H1 (cell line): Measurements from ENCODE around the gene FGD5. TPM values are rescaled to one million over a fixed set of nuclear protein-coding genes. Genes with fewer than 3 reads are reported as not detected.

Source experiments
- CTCF ChIA-PET: fragments of 300-600 bp; sonication (Branson Sonifier 250); formaldehyde crosslinking; loops from one replicate; lab custom pipeline; 2021; ENCODE audit not compliant: partially characterized antibody; lab: Charles Lee
- POLR2A ChIA-PET: fragments of 300-600 bp; sonication (Branson Sonifier 250); formaldehyde crosslinking; loops from one replicate; lab custom pipeline; 2021; ENCODE audit warnings: inconsistent platforms; ENCODE audit not compliant: partially characterized antibody; lab: Charles Lee
- DNase-seq, 2 experiments: peaks; one replicate each; pipeline versions ENCODE4 v3.0.0 to v3.0.0-alpha.2; 2010 to 2022; ENCODE audit warnings: low spot score in 2 of 2, low read depth in 1 of 2, mixed read lengths in 1 of 2
- FAIRE-seq: peaks from 2 replicates; lab custom pipeline; 2011; peaks lifted over from hg19 to GRCh38; lab: Jason Lieb, UNC
- H2AFZ ChIP-seq: 2 replicates; pipeline ENCODE4 v1.8.1; 2012; ENCODE audit warnings: low read length, inconsistent platforms
- H2AK5ac ChIP-seq: 2 replicates; pipeline ENCODE4 v1.6.1; 2013; ENCODE audit warnings: low read depth, low read length
- H2BK120ac ChIP-seq: replicated peaks from 2 replicates; pipeline ENCODE3; 2013; ENCODE audit warnings: low read depth, low read length, inconsistent platforms
- H2BK12ac ChIP-seq: 2 replicates; pipeline ENCODE4 v1.6.1; 2013; ENCODE audit warnings: low read depth, low read length
- H2BK15ac ChIP-seq: 2 replicates; pipeline ENCODE4 v1.6.1; 2013; ENCODE audit warnings: low read length
- H2BK20ac ChIP-seq: 2 replicates; pipeline ENCODE4 v1.6.1; 2013; ENCODE audit warnings: low read length
- H2BK5ac ChIP-seq: 2 replicates; pipeline ENCODE4 v1.6.1; 2013; ENCODE audit warnings: low read depth, low read length
- H3K14ac ChIP-seq: 2 replicates; pipeline ENCODE4 v1.6.1; 2013; ENCODE audit warnings: inconsistent platforms; ENCODE audit not compliant: insufficient read length
- H3K18ac ChIP-seq: 2 replicates; pipeline ENCODE4 v1.6.1; 2013; ENCODE audit warnings: low read length; ENCODE audit errors: extremely low read depth
- H3K23ac ChIP-seq: 2 replicates; pipeline ENCODE4 v1.6.1; 2013; ENCODE audit warnings: inconsistent platforms; ENCODE audit not compliant: insufficient read length
- H3K23me2 ChIP-seq: 2 replicates; pipeline ENCODE4 v1.6.1; 2013; ENCODE audit warnings: low read depth, low read length
- H3K27ac ChIP-seq: 2 replicates; pipeline ENCODE4 v1.6.1; 2011; ENCODE audit warnings: low read depth, low read length, inconsistent platforms
- H3K27me3 ChIP-seq, 4 experiments: replicated peaks in 1 of 4; 1 replicate in 1 of 4; 2 replicates in 3 of 4; pipeline versions ENCODE4 v1.6.1 to v1.8.1; 2011 to 2013; ENCODE audit warnings: low read length in 3 of 4, mild to moderate bottlenecking in 3 of 4, inconsistent platforms in 2 of 4, mixed read lengths in 2 of 4, moderate library complexity in 1 of 4; ENCODE audit not compliant: control insufficient read depth in 3 of 4, insufficient read depth in 3 of 4; ENCODE audit errors: extremely low read depth in 1 of 4
- H3K36me3 ChIP-seq, 4 experiments: 2 replicates each; pipeline versions ENCODE4 v1.6.1 to v1.8.1; 2011 to 2013; ENCODE audit warnings: mild to moderate bottlenecking in 4 of 4, low read length in 3 of 4, moderate library complexity in 2 of 4, control low read depth in 1 of 4, inconsistent platforms in 1 of 4; ENCODE audit not compliant: insufficient read depth in 4 of 4, control insufficient read depth in 2 of 4
- H3K4ac ChIP-seq: replicated peaks from 2 replicates; pipeline ENCODE3; 2013; ENCODE audit warnings: low read length, low read depth, mixed read lengths, inconsistent platforms; ENCODE audit not compliant: insufficient read length
- H3K4me1 ChIP-seq, 4 experiments: replicated peaks in 1 of 4; 1 replicate in 1 of 4; 2 replicates in 3 of 4; pipeline versions ENCODE4 v1.6.1 to v1.8.1; 2011 to 2013; ENCODE audit warnings: low read length in 3 of 4, inconsistent platforms in 2 of 4, mixed read lengths in 1 of 4; ENCODE audit not compliant: insufficient read depth in 4 of 4, control insufficient read depth in 3 of 4
- H3K4me2 ChIP-seq, 2 experiments: 2 replicates each; pipeline versions ENCODE4 v1.6.1 to v1.8.1; 2011 to 2013; ENCODE audit warnings: low read depth in 2 of 2, low read length in 2 of 2, control low read depth in 1 of 2, inconsistent platforms in 1 of 2, mild to moderate bottlenecking in 1 of 2; ENCODE audit not compliant: insufficient read depth in 1 of 2
- H3K4me3 ChIP-seq, 4 experiments: fragments of 200-600, 300-600 bp in 1 of 4; sonication (generic), shearing (Covaris generic), sonication (Bioruptor Twin) in 1 of 4; 2 replicates each; pipeline versions ENCODE4 v1.5.1 to v1.8.1; 2011 to 2016; ENCODE audit warnings: low read length in 4 of 4, low read depth in 3 of 4, control low read depth in 2 of 4, inconsistent platforms in 2 of 4, mild to moderate bottlenecking in 2 of 4, mixed read lengths in 1 of 4, moderate library complexity in 1 of 4; ENCODE audit not compliant: insufficient read depth in 2 of 4; ENCODE audit errors: extremely low read depth in 1 of 4
- H3K56ac ChIP-seq: replicated peaks from 2 replicates; pipeline ENCODE3; 2013; ENCODE audit warnings: low read depth, mild to moderate bottlenecking, mixed read lengths, low read length, inconsistent platforms; ENCODE audit not compliant: insufficient read length
- H3K79me1 ChIP-seq: 2 replicates; pipeline ENCODE4 v1.6.1; 2013; ENCODE audit warnings: low read depth, low read length, control low read depth
- H3K79me2 ChIP-seq, 2 experiments: 2 replicates each; pipeline versions ENCODE4 v1.6.1 to v1.8.1; 2012 to 2013; ENCODE audit warnings: low read length in 2 of 2, mild to moderate bottlenecking in 2 of 2, inconsistent platforms in 1 of 2; ENCODE audit not compliant: insufficient read depth in 2 of 2, control insufficient read depth in 1 of 2
- H3K9ac ChIP-seq, 4 experiments: replicated peaks in 1 of 4; 1 replicate in 1 of 4; 2 replicates in 3 of 4; pipeline versions ENCODE4 v1.6.1 to v1.8.1; 2011 to 2013; ENCODE audit warnings: low read depth in 3 of 4, low read length in 3 of 4, control low read depth in 2 of 4, mild to moderate bottlenecking in 2 of 4, moderate library complexity in 2 of 4, inconsistent platforms in 1 of 4; ENCODE audit errors: extremely low read depth in 1 of 4
- H3K9me3 ChIP-seq, 2 experiments: 2 replicates each; pipeline versions ENCODE4 v1.6.1 to v1.8.1; 2012 to 2013; ENCODE audit warnings: mild to moderate bottlenecking in 2 of 2, moderate library complexity in 2 of 2, control low read depth in 1 of 2, inconsistent platforms in 1 of 2, low read depth in 1 of 2, low read length in 1 of 2, mixed read lengths in 1 of 2; ENCODE audit not compliant: insufficient read depth in 2 of 2
- H4K20me1 ChIP-seq, 2 experiments: replicated peaks in 1 of 2; 2 replicates each; pipeline versions ENCODE3 to v1.8.1; 2011 to 2013; ENCODE audit warnings: inconsistent platforms in 2 of 2, low read length in 2 of 2, mild to moderate bottlenecking in 1 of 2; ENCODE audit not compliant: insufficient read depth in 2 of 2, control insufficient read depth in 1 of 2
- H4K5ac ChIP-seq: 2 replicates; pipeline ENCODE4 v1.6.1; 2013; ENCODE audit warnings: low read length, low read depth, mixed read lengths, inconsistent platforms; ENCODE audit not compliant: insufficient read length
- H4K8ac ChIP-seq: 2 replicates; pipeline ENCODE4 v1.8.0; 2013; ENCODE audit warnings: mild to moderate bottlenecking, moderate library complexity, low read length, inconsistent platforms; ENCODE audit not compliant: insufficient read depth; ENCODE audit errors: extremely low read depth
- H4K91ac ChIP-seq: replicated peaks from 2 replicates; pipeline ENCODE3; 2013; ENCODE audit warnings: low read length, mixed read lengths, inconsistent platforms; ENCODE audit not compliant: insufficient read length
- ASH2L ChIP-seq: fragments of 200-600, 300-600 bp; sonication (generic); IDR thresholded peaks from one replicate; pipeline ENCODE4 v1.7.1; 2017; ENCODE audit warnings: low read length
- CBX5 ChIP-seq: fragments of 300-800, 300-1000 bp; sonication (generic); IDR thresholded peaks from 2 replicates; pipeline ENCODE4 v1.7.1; 2016; ENCODE audit warnings: antibody characterized with exemption, low read length, low read depth
- CTCF ChIP-seq, 3 experiments: IDR thresholded peaks; 1 replicate in 2 of 3; 2 replicates in 1 of 3; pipeline versions ENCODE4 v1.5.1 to v1.6.1; 2011; ENCODE audit warnings: low read length in 3 of 3, mild to moderate bottlenecking in 3 of 3, inconsistent platforms in 2 of 3, low read depth in 1 of 3, moderate library complexity in 1 of 3; ENCODE audit not compliant: insufficient read depth in 1 of 3; ENCODE audit errors: control extremely low read depth in 1 of 3
- JUND ChIP-seq: IDR thresholded peaks from 2 replicates; pipeline ENCODE4 v1.6.1; 2011; ENCODE audit warnings: mild to moderate bottlenecking, improper control_type of control experiment, low read length
- MAFK ChIP-seq: IDR thresholded peaks from 2 replicates; pipeline ENCODE4 v1.6.1; 2012; ENCODE audit warnings: low read depth, mild to moderate bottlenecking, improper control_type of control experiment, low read length
- NRF1 ChIP-seq: IDR thresholded peaks from 2 replicates; pipeline ENCODE4 v1.6.1; 2011; ENCODE audit warnings: mild to moderate bottlenecking, low read depth, low read length, improper control_type of control experiment
- RNF2 ChIP-seq: fragments of 200-900, 300-1000 bp; sonication (generic); IDR thresholded peaks from 2 replicates; pipeline ENCODE4 v1.7.1; 2016; ENCODE audit warnings: borderline replicate concordance, low read depth, mild to moderate bottlenecking, antibody characterized with exemption, low read length; ENCODE audit not compliant: poor library complexity, severe bottlenecking; ENCODE audit errors: missing control alignments
- SIRT6 ChIP-seq: IDR thresholded peaks from one replicate; pipeline ENCODE4 v1.7.1; 2012; ENCODE audit warnings: low read length, inconsistent platforms
- SIX5 ChIP-seq: IDR thresholded peaks from 2 replicates; pipeline ENCODE4 v1.6.1; 2011; ENCODE audit warnings: mild to moderate bottlenecking, low read depth, low read length
- SUZ12 ChIP-seq: fragments of 200-600 bp; sonication (generic); IDR thresholded peaks from 2 replicates; pipeline ENCODE4 v1.6.1; 2012; ENCODE audit warnings: mild to moderate bottlenecking, inconsistent platforms, low read length, moderate library complexity, mixed read lengths
- TEAD4 ChIP-seq: IDR thresholded peaks from 2 replicates; pipeline ENCODE4 v1.6.1; 2012; ENCODE audit warnings: low read depth, low read length, inconsistent platforms, mixed read lengths
- WGBS, 2 experiments: shearing (Covaris generic) in 1 of 2; methylation state at CpG; one replicate each; pipeline versions ENCODE4 v1.1.6 to v1.1.7; 2013 to 2015; ENCODE audit warnings: low lambda C conversion rate in 2 of 2, mixed read lengths in 2 of 2, inconsistent platforms in 1 of 2, low coverage in 1 of 2, missing lambda C conversion rate in 1 of 2; ENCODE audit not compliant: insufficient replicate concordance in 2 of 2, insufficient coverage in 1 of 2, insufficient read length in 1 of 2; ENCODE audit errors: extremely low coverage in 1 of 2, missing lambda C conversion rate in 1 of 2; 5-methylcytosine and 5-hydroxymethylcytosine counted together
- polyA plus RNA-seq, 7 experiments: library from polyadenylated mRNA; depleted of rRNA in 3 of 7; stranded (reverse) in 5 of 7; unstranded in 2 of 7; fragments of >200 nt in 5 of 7; fragments of 200-250 nt in 2 of 7; gene quantifications; 1 replicate in 5 of 7; 2 replicates in 1 of 7; 4 replicates in 1 of 7; pipeline versions ENCODE4 v1.2.1 to v1.2.3, GENCODE V29; 2011 to 2013; ENCODE audit warnings: missing spikeins in 2 of 7, mixed read lengths in 2 of 7
- total RNA-seq: library from RNA; stranded (reverse); fragmentation: NEBNext Ultra II Directional; extraction: Animal tissue kit (Norgen Biotek cat#: 25700); gene quantifications from 2 replicates; pipeline ENCODE4 v1.2.1, GENCODE V29; 2021

The FGD5 gene
- total and polyA plus RNA-seq, 2 of the 8 experiments (the other 6 are each of a cell fraction or from before 2014, with no cell fraction given) = 4.7 to 14.3 TPM

GRCh38 chr3:14926592-14926991 lies 107.8 kb downstream of the FGD5 start:
- no peak overlapping the region for H3K4me2 ChIP-seq
- no peaks in the 10 kb centered on the region for H3K9me3 ChIP-seq
- no peak overlapping the region for H2BK120ac ChIP-seq
- H3K27ac ChIP-seq = no peak overlapping the region
- no peak overlapping the region for H2BK20ac ChIP-seq
- no peak overlapping the region for H3K4me3 ChIP-seq
- no peaks in the 10 kb centered on the region for H3K79me2 ChIP-seq
- POLR2A ChIA-PET = interaction anchor here (0.6 to 2.5 kb wide), 5 partner anchors 14 to 279 kb away, joined by 3 to 11 read pairs (median 3); partner anchors contain the start of gene NR2C2
- H2BK12ac ChIP-seq = no peak overlapping the region
- no peak overlapping the region for H2BK5ac ChIP-seq
- H3K23ac ChIP-seq = no peak overlapping the region
- no peak overlapping the region for H4K8ac ChIP-seq
- no peaks in the 10 kb centered on the region for H3K23me2 ChIP-seq
- no peak overlapping the region for H2AK5ac ChIP-seq
- FAIRE-seq = no peak
- H4K91ac ChIP-seq = no peak overlapping the region
- H3K79me1 ChIP-seq = no peaks in the 10 kb centered on the region
- no peak overlapping the region for H2BK15ac ChIP-seq
- peaks cover 0 to 2% of the 10 kb centered on the region in 2 experiments for H4K20me1 ChIP-seq
- H3K18ac ChIP-seq = no peak overlapping the region
- TF ChIP-seq CBX5 = no peak
- TF ChIP-seq SIX5 = no peak
- TF ChIP-seq SUZ12 = no peak
- no peak for TF ChIP-seq TEAD4
- TF ChIP-seq SIRT6 = no peak
- TF ChIP-seq MAFK = no peak
- TF ChIP-seq NRF1 = no peak
- TF ChIP-seq ASH2L = no peak
- TF ChIP-seq JUND = no peak
- TF ChIP-seq RNF2 = no peak
- TF ChIP-seq CTCF (IDR thresholded peaks at IDR 0.05; ENCODE audit: control extremely low read depth in 1 of 3, insufficient read depth in 1 of 3, low read depth in 1 of 3, low read length in 3 of 3) = no peak
- TF ChIP-seq, all 59 proteins: peak for 0
- no peaks in the 10 kb centered on the region for H3K27me3 ChIP-seq
- 0 out of 7 replicates have a peak, but pooled peaks cover 0 to 6% (median 0%) of the 10 kb centered on the region in 4 experiments for H3K4me1 ChIP-seq
- CTCF ChIA-PET = interaction anchor here (0.6 to 21.0 kb wide), 43 partner anchors 11 to 713 kb away, joined by 3 to 337 read pairs (median 4); partner anchors contain the start of gene C3orf20
- H3K14ac ChIP-seq = no peak overlapping the region
- H3K36me3 ChIP-seq = no peaks in the 10 kb centered on the region
- DNase-seq = no peak
- H3K56ac ChIP-seq = no peak overlapping the region
- 92% methylated on average over 1 of the region's 1 CpG; no CpG with 5 or more reads in 1 of the 2 experiments for WGBS, 2 experiments
- no peak overlapping the region for H4K5ac ChIP-seq
- H2AFZ ChIP-seq = no peak overlapping the region
- H3K4ac ChIP-seq = no peak overlapping the region
- no peak overlapping the region for H3K9ac ChIP-seq
